HG03045 (cell line): Measurements from ENCODE around the gene SLA2.
"Not testable (repeated sequence)": the region's sequence is repeated elsewhere in the genome, so short reads cannot be mapped to it uniquely, and the experiment has no call there.

ENCODE experiments used
- ATAC-seq: cut with Tn5 transposase; IDR thresholded peaks from one replicate; pipeline ENCODE4 v1.9.1; 2021; ENCODE audit warnings: mild to moderate bottlenecking, moderate library complexity; ENCODE audit not compliant: unreplicated experiment

The SLA2 gene

GRCh38 chr20:36611625-36612024 is 34.4 kb downstream of the SLA2 start:
- ATAC-seq, result no peak

- not testable (repeated sequence) for ATAC-seq
Observed at GRCh38 chr20:36608388-36608728, 37.6 kb downstream of the SLA2 start.

DNA sequence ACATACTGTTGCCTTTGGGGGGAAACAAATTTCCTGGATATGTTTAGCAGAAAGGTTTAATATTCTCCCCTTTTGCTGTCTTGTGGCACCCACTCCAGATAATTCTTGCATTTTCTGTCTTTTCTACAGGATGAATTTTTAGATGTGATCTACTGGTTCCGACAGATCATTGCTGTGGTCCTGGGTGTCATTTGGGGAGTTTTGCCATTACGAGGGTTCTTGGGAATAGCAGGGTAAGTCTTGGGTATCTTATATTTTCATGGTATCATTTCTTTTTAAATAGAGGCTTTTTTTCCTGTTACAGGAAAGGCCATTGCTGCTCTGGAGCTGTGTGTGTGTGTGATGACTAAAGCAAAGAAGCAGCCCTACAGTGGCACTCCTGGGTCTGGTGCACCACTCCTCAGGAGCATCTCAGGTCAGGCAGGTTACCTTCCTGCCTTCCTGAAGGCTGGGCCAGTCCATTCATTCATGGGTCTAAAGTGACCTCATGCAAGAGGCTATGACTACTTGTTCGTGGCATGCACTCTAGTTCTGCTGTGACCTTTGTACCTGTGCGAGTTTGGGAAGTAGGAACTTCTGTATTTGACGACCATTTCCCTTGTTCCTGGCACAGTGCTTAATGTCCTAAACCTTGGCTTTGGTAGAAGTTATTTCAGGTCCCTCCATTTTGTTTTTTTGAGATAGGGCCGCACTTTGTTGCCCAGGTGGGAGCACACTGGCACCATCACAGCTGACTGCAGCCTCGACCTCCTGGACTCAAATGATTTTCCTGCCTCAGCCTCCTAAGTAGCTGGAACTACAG is 38.2 kb downstream of the SLA2 start:
- ATAC-seq, result no peak

DNA sequence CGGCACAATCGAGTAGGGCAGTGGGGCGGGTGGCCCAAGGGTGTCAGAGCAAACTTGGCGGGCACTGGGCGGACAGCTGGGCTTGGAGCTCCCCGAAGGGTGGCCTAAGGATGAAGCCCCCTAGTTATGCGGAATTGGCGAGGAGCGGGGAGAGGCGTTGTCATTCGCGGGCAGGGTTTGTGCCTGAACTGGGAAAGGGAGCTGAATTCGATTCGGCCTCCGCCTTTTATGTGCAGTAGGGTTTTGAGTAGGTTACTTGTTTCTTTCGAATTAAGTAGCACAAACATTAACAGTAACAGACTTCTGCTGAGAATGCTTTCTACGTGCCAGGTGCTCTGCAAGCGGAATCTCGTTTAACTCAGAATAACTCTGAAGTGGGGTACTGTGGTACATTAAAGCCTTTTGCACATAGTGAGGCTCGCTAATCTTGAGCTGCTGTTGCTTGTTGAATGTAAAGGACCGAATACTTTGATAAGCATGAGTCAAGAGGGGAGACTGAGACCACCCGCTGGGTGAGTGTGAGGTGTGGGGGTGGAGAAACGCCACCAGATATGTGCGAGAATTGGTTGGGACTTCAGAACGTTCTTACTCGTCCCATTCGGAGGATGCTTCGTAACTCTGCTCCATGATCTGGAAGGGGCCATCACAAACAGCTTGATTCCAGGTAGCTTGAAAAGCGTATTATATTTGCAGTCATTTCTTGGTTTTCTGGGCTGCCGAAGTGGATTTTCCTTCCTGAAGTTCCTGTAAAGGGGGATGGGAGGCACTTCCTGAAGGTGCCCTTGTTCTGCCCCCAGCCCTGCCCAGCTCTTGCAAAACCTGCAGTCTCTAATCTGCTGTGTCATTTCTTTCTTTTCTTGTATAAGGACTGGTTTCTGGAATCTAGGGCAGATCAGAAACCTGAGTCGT is 39.6 kb downstream of the SLA2 start:
- no peak for ATAC-seq

DNA sequence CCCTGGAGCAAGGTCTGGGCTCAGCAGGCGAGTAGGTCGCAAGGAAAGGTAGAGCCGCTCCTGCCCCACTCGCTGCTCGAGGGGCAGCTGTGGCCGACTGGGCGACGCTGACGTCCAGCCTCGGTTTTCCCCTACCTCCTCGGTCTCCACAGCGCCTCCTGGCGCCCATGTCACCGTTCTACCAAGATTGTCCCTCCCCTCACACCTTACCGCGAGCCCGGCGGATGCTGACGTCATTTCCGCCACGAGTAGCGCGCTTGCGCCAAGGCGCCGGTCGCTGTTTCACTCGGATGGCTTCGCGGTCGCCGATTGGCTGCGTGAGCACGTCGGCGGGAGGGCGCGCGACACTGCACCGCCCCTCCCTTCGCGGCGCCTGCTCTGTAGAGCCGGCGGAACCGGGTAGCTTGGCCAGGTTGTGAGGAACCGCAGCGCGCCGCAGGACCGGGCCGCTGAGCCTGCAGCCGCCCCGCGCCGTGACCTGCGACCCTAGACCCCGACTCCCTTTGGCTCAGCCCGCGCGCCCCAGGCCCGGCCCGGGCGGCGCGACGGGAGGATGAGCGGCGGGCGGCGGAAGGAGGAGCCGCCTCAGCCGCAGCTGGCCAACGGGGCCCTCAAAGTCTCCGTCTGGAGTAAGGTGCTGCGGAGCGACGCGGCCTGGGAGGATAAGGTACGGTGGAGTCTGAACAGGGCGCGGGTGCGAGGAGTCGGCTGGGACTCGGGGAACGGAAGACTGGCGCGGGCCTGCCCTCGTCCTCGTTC is 40.4 kb downstream of the SLA2 start, which contains the start of gene RAB5IF:
Gene RAB5IF (plus strand): TSS at position 381 of the 759 bp plus-strand sequence. CDS start 173 bp downstream, at position 554.
- peak; percentile 88 for ATAC-seq

DNA sequence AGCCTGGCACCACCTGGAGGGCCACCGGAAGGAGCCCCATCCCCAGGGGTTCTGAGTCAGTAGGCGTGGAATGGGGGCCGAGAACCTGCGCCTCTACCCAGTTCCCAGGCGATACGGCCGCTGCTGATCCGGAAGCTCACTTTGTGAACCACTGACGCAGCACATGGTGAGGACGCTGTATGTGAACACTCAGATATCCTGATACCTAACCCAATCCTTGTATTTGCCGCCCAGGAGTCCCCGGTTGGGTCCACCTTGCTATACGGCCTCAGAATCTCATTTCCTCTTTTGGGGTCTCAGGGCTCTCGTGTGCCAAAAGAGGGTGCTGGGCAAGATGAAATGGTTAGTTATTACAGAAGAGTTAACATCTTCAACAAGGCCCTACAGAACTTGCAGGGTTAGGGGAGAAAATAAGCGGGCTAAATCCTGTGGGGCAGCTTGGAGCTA is 41.0 kb downstream of the SLA2 start:
- ATAC-seq, result peak; percentile 22

DNA sequence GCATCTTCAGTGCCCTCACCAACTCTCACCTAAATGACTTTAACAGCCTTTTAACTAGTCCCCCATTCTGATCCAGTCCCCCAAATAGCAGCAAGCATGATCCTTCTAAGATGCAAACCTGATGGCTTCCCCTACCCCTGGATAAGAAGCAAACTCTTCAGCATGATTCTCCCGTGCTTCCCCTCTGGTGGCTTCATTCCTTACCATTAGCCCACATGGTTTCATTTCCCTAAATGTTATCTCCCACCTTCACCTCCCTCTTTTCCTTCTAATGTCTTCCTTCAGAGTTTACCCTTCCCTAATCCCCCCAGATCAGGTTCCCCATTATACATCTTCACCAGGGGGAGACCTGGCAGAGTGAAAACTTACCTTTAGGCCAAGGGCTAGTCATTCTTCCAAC is 44.5 kb downstream of the SLA2 start:
- ATAC-seq, result no peak

DNA sequence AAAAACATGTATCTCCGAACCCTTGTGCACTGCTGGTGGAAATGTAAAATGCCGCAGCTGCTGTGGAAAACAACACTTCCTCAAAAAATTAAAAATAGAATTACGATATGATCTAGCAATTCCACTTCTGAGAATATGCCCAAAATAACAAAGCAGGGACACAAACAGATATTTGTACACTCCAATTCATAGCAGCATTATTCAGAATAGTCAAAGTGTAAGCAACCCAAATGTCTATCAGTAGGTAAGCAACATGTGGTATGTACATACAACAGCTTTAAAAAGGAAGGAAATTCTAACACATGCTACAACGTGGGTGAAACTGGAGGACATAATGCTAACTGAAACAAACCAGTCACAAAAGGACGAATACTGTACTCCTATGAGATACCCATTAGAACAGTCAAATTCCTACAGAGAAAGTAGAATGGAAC is 46.1 kb downstream of the SLA2 start:
- ATAC-seq, result no peak

DNA sequence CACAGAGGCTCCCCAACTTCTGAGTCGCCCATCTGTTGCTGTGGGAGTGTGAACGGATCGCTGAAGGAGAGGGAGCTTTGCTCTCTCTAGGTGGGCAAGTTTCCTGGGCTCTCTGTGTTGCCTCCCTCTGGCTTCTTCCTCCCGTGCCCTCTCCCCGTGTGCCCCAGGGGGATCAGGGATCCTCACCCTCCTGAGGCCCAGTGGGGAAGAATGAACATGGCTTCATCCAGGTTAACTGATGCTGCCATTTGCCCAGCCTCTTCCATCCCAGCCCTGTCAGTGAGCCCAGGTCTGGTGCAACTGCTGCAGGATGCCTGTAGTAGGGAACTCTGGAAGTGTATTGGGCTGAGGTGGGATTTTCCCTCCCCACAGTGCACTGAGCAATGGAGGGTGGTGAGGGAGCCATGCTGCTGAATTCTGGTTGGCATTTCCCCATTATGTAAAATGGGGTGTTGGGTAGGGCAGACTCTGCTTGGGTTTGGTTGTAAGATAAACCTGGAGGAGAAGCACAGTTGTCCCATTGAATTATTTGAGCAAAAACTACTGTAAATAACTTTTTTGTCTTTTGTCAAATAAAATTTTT is 52.6 kb downstream of the SLA2 start:
- ATAC-seq, result no peak

DNA sequence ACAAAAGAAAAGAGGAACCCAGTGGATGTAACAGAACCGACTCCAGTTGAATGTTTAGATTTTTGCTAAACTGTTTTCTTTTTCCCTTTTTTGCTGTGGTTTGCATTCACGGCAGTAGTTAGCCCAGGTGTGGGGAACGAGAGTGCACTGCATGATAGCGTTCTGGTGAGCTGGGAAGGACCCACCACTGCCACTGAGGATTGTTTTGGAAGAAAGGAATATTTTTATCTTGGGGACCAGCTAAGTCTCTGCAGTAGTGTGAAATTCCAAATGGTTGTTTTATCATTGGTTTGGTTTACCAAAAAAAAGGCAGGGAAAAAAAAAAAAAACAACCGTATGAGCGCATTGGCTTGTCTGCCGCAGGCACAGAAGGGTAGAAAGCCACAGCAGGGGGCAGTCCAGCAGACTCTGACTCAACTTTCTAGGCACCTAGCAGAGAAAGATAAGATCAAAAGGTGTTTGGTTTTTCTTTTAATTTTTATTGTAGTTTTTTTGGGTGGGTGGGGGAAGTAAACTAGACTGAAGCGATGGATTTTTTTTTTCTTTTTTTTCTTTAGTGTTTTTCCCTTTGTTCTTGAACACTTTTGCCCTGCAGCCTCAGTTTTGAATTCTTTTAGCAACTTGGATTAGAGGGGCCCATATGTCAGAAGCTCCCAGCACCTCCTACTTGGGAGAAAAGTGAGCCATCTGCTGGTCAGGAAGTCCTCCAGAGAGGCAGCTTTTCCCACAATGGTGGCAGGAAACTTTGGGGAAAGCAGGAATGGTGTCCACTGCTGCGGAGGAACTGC is 53.9 kb downstream of the SLA2 start:
- ATAC-seq, result no peak

DNA sequence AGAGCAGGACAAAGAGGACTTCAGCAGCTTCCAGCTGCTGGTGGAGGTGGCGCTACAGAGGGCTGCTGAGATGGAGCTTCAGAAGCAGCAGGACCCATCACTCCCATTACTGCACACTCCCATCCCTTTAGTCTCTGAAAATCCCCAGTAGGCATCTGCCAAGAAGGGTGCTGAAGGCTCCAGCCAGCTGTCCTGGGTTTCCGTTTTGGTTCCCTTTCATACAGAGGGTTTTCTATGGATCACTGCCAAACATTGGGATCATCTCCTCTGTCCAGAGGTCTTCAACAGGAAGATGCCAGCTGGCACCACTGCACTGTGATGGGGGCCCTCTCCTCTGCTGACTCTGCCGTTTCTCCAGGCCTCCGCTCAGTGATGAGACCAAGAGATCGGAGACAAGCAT is 54.7 kb downstream of the SLA2 start:
- no peak for ATAC-seq

DNA sequence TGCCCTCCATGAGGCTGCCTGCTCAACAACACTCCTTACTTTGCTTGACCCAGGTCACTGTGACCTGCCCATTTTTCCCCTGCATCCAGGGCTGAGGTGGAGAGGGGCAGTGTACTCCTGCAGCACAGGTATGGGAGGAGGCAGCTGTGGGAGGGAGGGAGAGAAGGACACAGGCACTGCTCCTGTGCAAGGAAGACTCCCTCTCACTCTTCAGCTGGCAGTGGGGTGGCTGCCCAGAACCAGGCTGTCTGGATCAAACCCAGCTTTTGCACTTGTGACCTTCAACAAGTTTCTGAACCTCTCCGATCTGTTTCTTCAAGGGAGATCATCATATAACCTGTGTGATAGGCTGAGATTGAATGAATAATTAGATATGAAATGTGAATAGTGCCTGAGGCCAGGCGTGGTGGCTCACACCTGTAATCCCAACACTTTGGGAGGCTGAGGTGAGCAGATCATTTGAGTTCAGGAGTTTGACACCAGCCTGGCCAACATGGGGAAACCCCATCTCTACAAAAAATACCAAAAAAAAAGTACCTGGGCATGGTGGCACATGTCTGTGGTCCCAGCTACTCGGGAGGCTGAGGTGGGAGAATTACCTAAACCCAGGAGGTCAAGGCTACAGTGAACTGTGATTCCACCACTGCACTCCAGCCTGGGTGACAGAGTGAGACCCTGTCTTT is 58.5 kb downstream of the SLA2 start:
- ATAC-seq, result no peak

- no peak for ATAC-seq
Observed at GRCh38 chr20:36585410-36586125, 60.4 kb downstream of the SLA2 start.

DNA sequence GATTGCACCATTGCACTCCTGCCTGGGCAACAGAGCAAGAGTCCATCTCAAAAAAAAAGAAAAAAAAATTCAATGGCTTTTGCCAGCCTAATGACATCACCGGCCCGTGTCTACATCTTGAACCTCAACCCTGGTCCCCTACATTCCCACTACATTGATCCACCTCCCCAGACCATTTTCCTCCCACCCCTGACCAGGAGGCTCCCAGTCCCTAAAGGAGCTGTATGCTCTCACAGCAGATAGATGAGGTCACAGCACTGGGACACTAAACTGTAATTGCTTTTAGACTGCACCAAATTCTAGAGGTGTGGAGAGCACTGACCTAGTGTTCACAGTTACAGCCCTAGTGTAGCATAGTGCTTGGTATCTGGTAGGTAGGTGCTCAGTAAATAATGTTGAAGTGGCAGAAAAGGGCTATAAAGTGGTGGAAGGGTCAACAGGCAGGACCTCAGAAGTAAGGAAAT is 61.9 kb downstream of the SLA2 start:
- no peak for ATAC-seq

- ATAC-seq, result no peak
Observed at GRCh38 chr20:36582821-36583220, 63.2 kb downstream of the SLA2 start.

DNA sequence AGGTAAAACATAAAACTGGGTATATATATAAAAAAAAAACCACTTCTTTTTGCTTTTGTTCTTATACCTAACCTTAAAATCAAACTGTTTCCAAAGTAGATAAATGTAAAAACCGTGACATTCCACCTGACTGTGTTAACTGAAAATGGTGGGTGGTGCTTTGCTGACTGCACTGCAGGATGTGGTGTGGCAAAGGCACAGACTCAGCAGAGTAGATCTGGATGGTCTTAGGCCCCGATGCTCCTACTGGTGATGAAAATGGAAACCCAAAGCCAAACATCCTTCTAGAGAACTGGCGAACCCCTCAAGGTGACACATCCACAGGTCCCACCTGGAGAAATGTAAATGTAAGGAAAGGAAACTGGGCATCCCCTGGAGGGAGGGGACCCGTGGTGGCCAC is 63.7 kb downstream of the SLA2 start:
- no peak for ATAC-seq

GRCh38 chr20:36579996-36580545 is 65.9 kb downstream of the SLA2 start:
- ATAC-seq, result no peak

DNA sequence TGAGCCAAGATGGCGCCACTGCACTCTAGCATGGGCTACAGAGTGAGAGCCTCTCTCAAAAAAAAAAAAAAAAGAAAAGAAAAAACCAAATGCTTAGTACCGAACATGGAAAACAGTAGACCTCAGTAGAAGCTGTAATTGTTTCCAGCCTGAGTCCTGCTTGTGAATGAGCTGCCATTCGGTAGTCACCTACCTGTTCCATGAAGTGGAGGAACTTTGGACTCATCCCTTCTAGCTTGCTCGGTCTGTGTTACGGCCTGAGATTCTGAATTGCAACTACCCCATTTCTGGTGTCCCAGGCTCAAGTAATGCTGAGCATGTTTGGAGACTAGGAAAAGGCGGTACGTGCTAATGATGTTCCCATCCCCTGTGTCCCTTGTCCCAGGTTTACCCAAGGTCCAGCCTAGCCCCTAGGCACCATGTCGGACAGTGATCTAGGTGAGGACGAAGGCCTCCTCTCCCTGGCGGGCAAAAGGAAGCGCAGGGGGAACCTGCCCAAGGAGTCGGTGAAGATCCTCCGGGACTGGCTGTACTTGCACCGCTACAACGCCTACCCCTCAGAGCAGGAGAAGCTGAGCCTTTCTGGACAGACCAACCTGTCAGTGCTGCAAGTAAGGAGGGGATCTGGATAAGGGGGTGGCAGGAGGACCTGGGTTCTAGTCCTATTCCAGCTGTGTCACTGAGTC is 67.5 kb downstream of the SLA2 start:
- no peak for ATAC-seq
